COLO668 (cell line): ENCODE results near the gene KCNC1.
A peak's percentile ranks its signal among the peaks of the same experiment; 100 is the strongest.

Experiments used
- DNase-seq: peaks from one replicate; lab custom pipeline; 2025; ENCODE audit not compliant: unreplicated experiment; lab: John Stamatoyannopoulos, UW

KCNC1 gene

GRCh38 chr11:17751558-17751957, 17.0 kb downstream of the KCNC1 start:
- no peak for DNase-seq

DNA sequence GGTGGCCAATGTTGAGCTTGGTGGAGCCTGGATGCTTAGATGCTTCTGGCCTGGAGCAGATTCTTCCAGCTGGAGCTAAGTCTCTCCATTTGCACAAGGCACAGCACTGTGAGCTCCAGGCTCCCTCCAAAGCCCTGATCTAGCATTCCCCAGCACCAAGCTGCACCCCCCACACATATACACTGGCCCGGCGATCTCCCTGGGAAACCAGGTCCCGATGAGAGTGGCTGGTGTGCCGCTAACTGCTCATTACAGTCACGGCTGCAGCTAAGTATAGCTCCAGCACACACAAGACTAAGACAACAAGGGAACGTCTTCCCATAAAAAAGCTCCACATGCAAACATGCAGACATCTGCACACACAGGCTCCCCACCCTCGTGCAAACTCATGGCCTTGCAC, 17.6 kb downstream of the KCNC1 start:
- DNase-seq, result peak; percentile 37

DNA sequence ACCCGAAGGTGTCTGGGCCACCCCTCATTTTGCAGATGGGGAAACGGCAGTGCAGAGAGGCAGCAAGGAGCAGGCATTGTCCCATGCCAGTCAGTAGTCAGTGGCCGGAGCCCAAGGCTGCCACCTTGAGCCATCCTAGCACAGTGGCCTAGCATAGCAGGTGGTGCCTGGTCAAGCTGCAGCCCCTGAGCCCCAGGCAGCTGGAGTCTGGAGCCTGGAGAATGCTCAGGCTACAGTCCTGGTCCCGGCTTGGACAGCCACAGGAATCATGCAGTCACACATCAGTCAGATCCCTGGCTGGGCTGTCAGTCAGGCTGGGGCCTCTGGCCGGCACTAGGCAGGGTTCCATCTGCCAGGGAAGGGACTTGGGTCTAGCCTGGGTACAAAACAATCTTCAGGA, 18.6 kb downstream of the KCNC1 start:
- DNase-seq, result no peak

DNA sequence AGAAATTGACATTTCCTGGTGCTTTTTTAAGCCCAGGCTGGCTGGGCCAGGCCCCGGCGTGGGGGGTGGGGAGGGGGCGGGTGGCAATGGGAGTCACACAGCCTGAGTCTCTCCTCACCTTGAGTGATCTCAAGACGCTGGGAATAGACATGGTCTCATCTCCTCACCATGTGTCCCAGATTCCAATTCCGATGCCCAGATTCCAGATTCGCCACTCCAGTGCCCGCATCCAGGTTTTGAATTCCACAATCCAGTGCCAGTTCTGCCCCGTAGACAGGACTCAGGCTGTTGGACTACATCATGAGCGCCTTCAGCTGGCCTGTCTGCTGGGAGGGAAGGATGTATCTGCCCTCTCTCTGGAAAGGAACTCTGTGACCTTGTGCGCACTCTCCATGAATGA, 19.1 kb downstream of the KCNC1 start:
- DNase-seq, result no peak

- no peak for DNase-seq
Observed at GRCh38 chr11:17755891-17756290, 21.3 kb downstream of the KCNC1 start.

DNA sequence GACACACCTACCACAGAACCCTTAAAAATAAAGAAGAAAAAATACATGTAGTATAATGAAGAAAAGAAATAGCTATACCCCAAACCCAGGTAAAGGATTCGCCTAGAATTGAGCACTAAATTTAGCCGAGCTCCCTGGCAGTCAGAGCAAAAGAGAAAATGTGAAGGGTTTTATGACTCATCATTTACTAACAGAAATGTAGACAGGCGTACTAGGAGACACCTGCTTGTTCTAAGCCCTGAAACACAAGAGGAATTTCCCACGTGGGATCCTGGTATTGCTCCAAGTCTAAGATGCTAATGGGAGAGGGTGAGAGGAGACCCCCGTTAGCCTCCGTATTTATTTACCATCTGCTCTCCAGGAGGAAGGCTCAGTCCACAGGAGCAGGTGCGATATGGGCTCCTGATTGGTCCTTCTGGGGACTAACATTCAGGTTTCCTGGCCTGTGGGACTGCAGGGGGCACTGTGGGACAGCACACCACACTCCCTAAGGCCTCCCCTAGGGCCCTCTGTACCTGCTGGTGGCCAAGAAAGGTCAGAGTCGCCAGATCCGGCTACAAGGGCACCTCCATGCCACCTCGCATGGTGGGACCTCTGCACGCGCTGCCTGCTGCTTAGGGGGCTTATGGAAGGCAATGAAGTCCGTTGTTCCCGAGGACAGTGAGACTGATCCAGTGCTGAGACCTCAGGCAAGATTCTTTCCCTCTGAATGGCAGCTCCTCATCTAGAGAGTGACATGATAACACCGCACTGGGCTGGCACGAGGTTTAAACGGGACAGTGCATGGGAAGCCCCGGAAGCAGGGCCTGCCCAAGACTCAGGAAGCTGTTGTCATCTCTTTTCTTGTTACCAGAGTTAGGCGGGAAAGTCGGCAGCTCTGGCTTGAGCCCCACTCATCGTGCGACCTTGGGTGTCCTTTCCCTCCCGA, 25.8 kb downstream of the KCNC1 start:
- peak; percentile 82 for DNase-seq

GRCh38 chr11:17762309-17762974, 27.9 kb downstream of the KCNC1 start:
- no peak for DNase-seq

DNA sequence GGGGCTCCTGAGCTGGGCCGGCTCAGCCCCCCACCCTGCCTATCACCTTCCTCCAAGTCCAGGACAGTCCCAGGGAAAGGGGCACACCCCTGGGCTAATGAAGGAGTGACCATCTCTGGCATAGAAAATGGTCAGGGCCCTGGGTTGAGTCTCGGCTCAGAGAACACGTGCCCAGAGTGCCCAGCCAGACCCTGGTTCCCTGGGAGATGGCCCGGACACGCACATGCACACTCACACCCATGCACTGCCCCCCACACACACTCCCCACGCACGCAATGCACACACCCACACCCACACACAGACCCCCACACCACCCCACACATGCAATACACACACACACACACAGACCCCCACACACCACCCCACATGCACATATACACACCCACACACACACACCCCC, 28.7 kb downstream of the KCNC1 start:
- DNase-seq, result no peak

DNA sequence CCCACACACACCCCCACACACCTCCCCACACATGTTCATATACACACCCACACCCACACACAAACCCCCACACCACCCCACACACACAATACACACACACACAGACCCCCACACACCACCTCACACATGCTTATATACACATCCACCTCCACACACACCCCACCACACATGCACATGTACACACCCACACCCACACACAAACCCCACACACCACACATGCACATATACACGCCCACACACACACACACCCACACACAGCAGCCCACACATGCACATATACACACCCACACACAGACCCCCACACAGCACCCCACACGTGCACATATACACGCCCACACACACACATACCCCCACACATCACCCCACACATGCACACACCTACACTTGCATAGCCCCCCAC, 29.1 kb downstream of the KCNC1 start:
- DNase-seq, result no peak

- no peak for DNase-seq
Observed at GRCh38 chr11:17764446-17765218, 30.1 kb downstream of the KCNC1 start.

DNA sequence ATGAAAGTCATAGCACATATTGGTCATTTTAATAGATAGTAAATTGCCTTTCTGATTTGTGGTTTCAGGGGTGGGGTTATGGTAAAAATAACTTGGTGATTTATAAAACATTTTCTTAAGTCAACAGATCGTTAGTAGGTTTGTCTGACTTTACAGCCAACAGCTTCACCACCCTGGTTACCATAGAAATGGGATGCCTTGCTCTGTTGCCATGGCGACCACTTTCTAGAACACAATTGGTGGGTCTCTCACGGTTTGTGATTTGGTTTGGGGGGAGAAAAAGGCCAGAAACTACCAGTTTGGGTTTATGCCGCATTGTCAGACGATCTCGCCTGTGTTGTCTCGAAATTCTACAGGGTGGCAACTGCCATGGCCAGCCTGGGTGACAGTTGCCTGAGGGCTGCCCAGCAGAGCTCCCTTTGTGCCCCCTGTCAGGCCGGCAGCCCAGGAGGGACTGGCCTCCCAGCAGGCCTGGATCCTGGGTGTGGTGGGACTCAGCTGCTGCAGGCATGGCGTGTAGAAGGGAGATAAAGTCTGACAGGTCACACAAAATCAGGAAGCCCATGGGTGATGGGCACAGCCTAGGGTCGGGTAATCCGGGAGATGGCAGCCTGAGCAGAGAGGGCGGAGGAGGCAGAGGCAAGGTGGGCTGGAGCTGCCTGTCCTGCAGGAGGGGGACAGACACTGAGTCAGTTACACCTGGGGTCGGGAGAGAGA, 30.9 kb downstream of the KCNC1 start:
- no peak for DNase-seq

DNA sequence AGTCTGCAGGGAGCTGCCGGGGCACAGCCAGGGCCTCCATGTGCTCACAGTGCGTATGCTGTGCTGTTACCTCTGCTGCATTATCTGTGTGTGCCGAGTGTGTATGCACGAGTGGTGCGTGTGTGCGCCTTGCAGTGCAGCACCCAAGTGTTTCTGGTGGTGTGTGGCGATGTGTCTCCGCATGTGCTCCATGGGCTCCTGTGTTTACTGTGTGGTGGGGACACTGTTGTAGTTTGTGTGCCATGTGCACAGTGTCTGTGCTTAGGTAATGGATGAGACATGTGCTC, 31.4 kb downstream of the KCNC1 start:
- DNase-seq, result no peak

DNA sequence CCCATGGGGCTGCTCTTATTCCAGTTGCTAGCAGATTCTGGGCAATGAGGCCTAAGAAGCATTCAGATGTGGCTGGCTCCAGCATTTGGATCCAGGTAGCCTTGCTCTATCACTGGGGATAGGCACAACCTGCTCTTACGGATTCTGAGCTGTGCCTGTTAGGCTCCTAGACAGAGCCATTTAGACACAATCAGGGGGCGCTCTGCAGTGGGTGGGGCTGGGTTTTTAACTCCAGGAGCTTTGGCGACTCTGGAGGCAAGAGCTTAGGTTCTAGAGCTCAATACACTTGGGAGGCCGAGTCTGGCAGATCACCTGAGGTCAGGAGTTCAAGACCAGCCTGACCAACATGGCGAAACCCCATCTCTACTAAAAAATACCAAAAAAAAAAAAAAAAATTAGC, 32.0 kb downstream of the KCNC1 start:
- DNase-seq, result no peak

DNA sequence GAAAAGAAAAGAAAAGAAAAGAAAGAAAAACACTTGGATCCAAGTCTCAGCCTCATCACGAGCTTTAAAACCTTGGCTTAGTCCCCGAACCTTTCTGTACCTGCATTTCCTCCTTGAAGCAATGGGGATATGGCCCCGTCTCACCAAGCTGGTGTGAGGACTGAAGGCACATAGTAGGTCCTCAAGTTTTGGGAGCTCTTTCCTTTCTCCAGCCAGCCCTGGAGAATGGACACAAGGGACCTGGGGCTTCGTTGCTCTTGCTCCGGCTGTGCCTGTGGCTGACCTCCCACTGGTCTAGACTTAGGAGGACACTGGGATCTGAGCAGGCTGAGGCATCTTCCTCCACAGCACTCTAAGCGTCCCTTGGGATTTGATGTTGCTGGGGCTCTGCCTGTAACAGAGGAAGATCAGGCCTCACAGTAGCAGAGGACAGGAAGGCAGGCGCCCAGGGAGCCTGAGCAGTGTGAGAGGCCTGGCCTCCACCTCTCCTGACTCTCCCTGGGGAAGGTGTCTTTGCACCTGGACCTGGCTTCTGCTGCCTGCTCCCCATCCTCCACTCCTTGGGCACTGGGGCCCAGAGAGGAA, 32.8 kb downstream of the KCNC1 start:
- no peak for DNase-seq

DNA sequence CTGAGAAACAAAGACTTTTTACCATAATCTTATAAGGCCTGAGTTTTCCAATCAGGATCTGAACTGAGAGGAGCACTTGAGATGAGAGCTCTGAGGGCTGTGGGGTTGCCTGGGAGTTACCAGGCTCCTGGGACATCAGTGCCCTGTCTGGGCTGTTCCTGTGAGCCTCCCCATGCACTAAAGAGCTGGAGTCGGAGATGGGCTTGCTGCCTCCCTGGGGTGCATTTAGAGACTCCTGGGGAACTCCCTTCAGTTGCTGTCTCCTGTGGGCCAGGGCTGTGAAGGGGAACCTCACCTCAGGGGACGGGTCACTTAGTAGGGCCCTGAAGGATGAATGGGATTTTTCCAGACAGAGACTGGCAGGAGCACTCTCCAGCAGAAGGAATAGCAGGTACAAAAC, 33.3 kb downstream of the KCNC1 start:
- DNase-seq, result no peak

DNA sequence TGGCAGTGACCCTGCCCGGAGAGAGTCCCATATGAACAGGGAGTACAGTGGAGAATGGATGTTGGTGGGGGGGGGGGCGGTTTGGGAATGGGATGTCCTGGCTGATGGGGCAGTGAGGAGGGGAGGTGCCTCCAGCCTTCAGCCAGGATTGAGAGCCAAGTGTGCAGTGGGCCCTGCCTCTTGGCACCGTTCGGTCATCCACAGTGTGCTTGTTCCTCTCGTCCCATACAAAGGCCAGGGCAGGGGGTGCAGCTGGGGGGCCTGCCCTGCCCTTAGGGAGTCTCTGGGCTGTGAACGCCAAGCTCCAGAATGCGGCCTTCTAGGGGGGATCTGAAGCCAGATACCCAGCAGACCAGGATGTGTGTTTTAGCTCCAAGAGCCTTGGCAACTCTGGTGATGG, 34.0 kb downstream of the KCNC1 start:
- no peak for DNase-seq

DNA sequence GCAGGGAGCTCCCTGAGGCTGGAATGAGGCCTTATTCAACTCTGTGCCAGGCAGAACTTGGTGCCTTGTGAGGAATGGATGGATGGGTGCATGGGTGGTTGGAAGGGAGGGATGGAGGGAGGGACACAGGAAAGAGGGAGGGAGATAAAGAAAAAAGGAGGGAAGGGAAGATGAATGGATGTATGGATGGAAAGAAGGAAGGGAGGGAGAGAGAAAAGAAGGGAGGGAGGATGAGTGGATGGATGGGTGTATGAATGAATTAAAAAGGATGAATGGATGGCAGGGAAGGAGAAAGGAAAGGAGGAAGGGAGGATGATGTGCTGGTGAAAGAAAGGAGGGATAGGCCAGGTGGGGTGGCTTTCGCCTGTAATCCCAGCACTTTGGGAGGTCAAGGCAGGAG, 34.6 kb downstream of the KCNC1 start:
- no peak for DNase-seq

GRCh38 chr11:17770048-17770652, 35.6 kb downstream of the KCNC1 start:
- peak; percentile 85 for DNase-seq

DNA sequence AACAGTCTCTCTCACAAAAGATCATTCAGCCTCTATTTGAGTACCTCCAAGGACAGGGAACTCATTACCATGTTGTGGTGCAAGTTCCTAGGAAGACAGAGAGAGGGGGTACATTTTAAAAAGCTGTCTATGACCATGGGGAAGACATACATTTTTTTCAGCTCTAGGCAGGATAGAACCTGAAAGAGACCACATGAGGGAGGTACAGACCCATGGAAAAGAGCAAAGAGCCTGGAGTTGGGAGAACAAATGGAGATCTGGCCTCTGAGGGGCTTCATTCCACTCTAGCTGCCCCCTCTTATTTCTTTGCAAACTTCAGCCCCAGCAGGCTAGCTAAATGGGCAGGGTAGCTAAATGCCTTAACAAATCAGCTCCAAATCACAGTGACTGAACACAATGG, 36.3 kb downstream of the KCNC1 start:
- no peak for DNase-seq

DNA sequence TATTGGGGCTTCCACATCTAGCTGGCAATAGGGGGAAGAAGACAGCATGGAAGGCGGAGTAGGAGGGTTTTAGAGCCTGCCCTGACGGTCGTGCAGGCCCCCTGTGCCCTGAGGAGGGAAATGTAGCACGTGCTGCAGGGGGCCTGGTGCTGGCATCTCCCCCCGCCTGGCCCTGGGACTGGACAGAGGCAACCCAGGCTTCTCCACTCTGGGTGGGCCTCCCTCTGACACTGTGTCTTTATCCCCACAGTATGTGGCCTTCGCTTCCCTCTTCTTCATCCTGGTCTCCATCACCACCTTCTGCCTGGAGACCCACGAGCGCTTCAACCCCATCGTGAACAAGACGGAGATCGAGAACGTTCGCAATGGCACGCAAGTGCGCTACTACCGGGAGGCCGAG, 36.8 kb downstream of the KCNC1 start:
- no peak for DNase-seq
